22Rv1 (cell line): Measurements from ENCODE around the gene PDGFA.

ENCODE experiments used
- CTCF ChIP-seq: fragments of 450-650 bp; IDR thresholded peaks from 2 replicates; pipeline ENCODE4 v1.5.1; 2017; ENCODE audit warnings: mild to moderate bottlenecking
- ZFX ChIP-seq: fragments of 450-650 bp; IDR thresholded peaks from 2 replicates; pipeline ENCODE4 v1.6.1; 2017; ENCODE audit warnings: antibody characterized with exemption, borderline replicate concordance

GRCh38 chr7:463362-463781 is 56.3 kb downstream of the PDGFA start:
- TF ChIP-seq CTCF (no peak), ZFX (no peak)
